ENCODE results near the gene COL4A4. TPM values are rescaled to one million over a fixed set of nuclear protein-coding genes. Genes with fewer than 3 reads are reported as not detected.

COL4A4 gene
- total and polyA plus RNA-seq, 2 experiments from 2014 or later, result 1.3 to 3.1 TPM

DNA sequence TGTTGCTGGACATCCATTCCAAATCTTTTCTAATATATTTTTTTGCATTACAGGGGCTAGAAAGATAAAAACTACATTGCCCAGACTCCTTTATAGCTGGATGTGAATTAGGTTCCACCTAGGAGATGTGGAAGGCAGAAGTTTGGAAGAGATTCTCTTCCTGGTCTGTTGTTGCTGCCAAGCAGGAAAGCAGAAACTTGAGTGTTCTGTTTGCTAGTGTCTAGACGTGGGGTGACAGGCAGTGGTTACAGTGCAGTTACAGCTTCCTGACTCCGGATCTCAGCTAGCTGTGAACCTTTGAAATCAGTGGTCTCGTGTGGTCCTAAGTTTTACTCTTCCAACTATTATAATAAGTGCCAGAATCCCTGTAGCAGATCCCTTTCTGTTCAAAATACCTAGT, 46.2 kb downstream of the COL4A4 start:
- ATAC-seq, result no peak
- H3K4me1 Mint-ChIP-seq, result no peaks in the 10 kb centered on the region

DNA sequence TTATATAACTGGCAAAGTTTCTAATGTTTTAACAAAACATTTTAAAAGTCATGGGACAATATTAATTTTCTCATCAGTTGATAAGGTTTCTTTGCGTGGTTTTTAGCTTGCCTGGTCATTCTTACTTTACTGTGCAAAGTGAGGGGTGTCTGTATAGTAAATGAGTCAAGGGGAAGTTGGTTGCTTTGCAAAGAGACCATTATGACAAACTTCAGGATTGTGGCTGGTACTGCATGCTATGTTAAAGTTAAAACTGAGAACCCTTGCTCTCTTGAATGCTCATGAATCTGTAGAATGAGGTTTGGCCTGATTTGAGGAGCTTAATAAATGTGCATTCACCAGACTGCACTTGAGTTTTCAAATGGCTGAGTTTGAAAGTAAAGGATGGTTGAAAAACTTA, 47.0 kb downstream of the COL4A4 start:
- Histone ChIP-seq H3K36me3 (ENCODE audit: insufficient read depth) (no peaks in the 10 kb centered on the region), H4K20me1 (replicated peaks; ENCODE audit: insufficient read depth) (no peaks in the 10 kb centered on the region), H3K79me2 (replicated peaks; ENCODE audit: insufficient read depth) (no peaks in the 10 kb centered on the region), H2AFZ (no peak overlapping the region), H3F3A (replicated peaks; ENCODE audit: low read depth) (no peaks in the 10 kb centered on the region), H3K27me3 (ENCODE audit: insufficient read depth) (no peaks in the 10 kb centered on the region), H3K4me2 (no peak overlapping the region), H3K9me2 (ENCODE audit: insufficient read depth) (no peaks in the 10 kb centered on the region), H3K4me1 (ENCODE audit: insufficient read depth) (no peaks in the 10 kb centered on the region), H3K27ac (ENCODE audit: low read depth) (no peak overlapping the region), H3K4me3 (no peak overlapping the region)
- DNase-seq (ENCODE audit: low spot score) (no peak), ATAC-seq (no peak)
- no peaks in the 10 kb centered on the region for H3K9me3 Mint-ChIP-seq
- no peak overlapping the region for H3K27ac Mint-ChIP-seq
- H3K27me3 Mint-ChIP-seq (ENCODE audit: insufficient read depth, low read depth, poor library complexity), result peaks cover 4% of the 10 kb centered on the region
- H3K4me1 Mint-ChIP-seq, result no peaks in the 10 kb centered on the region
- H3K36me3 Mint-ChIP-seq (ENCODE audit: low read depth), result no peaks in the 10 kb centered on the region
- H3K4me3 Mint-ChIP-seq, result no peak overlapping the region
- TF ChIP-seq NANOG (IDR thresholded peaks at IDR 0.05; ENCODE audit: borderline replicate concordance) (no peak), CREB1 (CRISPR knock-in tag; IDR thresholded peaks at IDR 0.05; ENCODE audit: low read depth) (no peak), JUNB (IDR thresholded peaks at IDR 0.05; ENCODE audit: unreplicated experiment) (no peak)
- TF ChIP-seq, protein P1, sequence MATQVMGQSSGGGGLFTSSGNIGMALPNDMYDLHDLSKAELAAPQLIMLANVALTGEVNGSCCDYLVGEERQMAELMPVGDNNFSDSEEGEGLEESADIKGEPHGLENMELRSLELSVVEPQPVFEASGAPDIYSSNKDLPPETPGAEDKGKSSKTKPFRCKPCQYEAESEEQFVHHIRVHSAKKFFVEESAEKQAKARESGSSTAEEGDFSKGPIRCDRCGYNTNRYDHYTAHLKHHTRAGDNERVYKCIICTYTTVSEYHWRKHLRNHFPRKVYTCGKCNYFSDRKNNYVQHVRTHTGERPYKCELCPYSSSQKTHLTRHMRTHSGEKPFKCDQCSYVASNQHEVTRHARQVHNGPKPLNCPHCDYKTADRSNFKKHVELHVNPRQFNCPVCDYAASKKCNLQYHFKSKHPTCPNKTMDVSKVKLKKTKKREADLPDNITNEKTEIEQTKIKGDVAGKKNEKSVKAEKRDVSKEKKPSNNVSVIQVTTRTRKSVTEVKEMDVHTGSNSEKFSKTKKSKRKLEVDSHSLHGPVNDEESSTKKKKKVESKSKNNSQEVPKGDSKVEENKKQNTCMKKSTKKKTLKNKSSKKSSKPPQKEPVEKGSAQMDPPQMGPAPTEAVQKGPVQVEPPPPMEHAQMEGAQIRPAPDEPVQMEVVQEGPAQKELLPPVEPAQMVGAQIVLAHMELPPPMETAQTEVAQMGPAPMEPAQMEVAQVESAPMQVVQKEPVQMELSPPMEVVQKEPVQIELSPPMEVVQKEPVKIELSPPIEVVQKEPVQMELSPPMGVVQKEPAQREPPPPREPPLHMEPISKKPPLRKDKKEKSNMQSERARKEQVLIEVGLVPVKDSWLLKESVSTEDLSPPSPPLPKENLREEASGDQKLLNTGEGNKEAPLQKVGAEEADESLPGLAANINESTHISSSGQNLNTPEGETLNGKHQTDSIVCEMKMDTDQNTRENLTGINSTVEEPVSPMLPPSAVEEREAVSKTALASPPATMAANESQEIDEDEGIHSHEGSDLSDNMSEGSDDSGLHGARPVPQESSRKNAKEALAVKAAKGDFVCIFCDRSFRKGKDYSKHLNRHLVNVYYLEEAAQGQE (IDR thresholded peaks at IDR 0.05; ENCODE audit: unreplicated experiment), result no peak

More for the DNA sequence above, 46.2 kb downstream of the COL4A4 start:
- Histone ChIP-seq H4K20me1 (replicated peaks; ENCODE audit: insufficient read depth) (no peaks in the 10 kb centered on the region), H3K4me1 (ENCODE audit: insufficient read depth) (no peaks in the 10 kb centered on the region), H3K36me3 (ENCODE audit: insufficient read depth) (no peaks in the 10 kb centered on the region), H3K27ac (ENCODE audit: low read depth) (no peak overlapping the region), H2AFZ (no peak overlapping the region), H3K4me3 (no peak overlapping the region), H3K79me2 (replicated peaks; ENCODE audit: insufficient read depth) (no peaks in the 10 kb centered on the region), H3F3A (replicated peaks; ENCODE audit: low read depth) (no peaks in the 10 kb centered on the region), H3K9me2 (ENCODE audit: insufficient read depth) (no peaks in the 10 kb centered on the region), H3K27me3 (ENCODE audit: insufficient read depth) (no peaks in the 10 kb centered on the region), H3K4me2 (no peak overlapping the region)
- no peak for TF ChIP-seq ZNF114 (CRISPR knock-in tag; IDR thresholded peaks at IDR 0.05)
- no peak for TF ChIP-seq ZNF331 (CRISPR knock-in tag; IDR thresholded peaks at IDR 0.05; ENCODE audit: low read depth)
- no peak for TF ChIP-seq EZH2 (IDR thresholded peaks at IDR 0.05; ENCODE audit: low read depth, unreplicated experiment)
- TF ChIP-seq, protein P1 (IDR thresholded peaks at IDR 0.05; ENCODE audit: unreplicated experiment), result no peak
- TF ChIP-seq, protein P2, sequence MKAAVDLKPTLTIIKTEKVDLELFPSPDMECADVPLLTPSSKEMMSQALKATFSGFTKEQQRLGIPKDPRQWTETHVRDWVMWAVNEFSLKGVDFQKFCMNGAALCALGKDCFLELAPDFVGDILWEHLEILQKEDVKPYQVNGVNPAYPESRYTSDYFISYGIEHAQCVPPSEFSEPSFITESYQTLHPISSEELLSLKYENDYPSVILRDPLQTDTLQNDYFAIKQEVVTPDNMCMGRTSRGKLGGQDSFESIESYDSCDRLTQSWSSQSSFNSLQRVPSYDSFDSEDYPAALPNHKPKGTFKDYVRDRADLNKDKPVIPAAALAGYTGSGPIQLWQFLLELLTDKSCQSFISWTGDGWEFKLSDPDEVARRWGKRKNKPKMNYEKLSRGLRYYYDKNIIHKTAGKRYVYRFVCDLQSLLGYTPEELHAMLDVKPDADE (IDR thresholded peaks at IDR 0.05), result no peak
- TF ChIP-seq EZH2phosphoT487 (IDR thresholded peaks at IDR 0.05; ENCODE audit: unreplicated experiment), result no peak
- TF ChIP-seq STAT1 (IDR thresholded peaks at IDR 0.05; ENCODE audit: unreplicated experiment), result no peak
- DNase-seq (ENCODE audit: low spot score), result no peak
- Mint-ChIP-seq H3K9me3 (no peaks in the 10 kb centered on the region), H3K27me3 (ENCODE audit: insufficient read depth, low read depth, poor library complexity) (peaks cover 3% of the 10 kb centered on the region), H3K27ac (no peak overlapping the region), H3K4me3 (no peak overlapping the region), H3K36me3 (ENCODE audit: low read depth) (no peaks in the 10 kb centered on the region)
